ENCODE data around the gene TNFSF18.

Gene TNFSF18

DNA sequence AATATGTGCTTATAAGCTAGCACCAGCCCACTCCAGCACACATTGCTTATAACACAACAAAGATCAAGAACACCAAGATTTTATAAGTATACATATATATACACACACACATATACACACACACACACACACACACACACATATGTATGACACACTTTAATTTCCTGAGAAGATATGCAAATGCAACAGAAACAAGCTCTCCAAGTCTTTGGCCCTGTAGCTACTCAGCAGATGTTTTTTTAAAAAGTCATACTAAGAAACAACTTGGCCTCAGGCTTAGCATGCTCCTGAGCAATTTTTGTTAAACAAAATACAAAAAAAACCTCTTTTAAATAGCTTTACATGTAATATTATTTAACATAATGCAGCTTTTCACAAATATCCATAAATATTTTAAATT lies 11.1 kb downstream of the TNFSF18 start:
- DNase-seq (ENCODE audit: low read depth): no peak

DNA sequence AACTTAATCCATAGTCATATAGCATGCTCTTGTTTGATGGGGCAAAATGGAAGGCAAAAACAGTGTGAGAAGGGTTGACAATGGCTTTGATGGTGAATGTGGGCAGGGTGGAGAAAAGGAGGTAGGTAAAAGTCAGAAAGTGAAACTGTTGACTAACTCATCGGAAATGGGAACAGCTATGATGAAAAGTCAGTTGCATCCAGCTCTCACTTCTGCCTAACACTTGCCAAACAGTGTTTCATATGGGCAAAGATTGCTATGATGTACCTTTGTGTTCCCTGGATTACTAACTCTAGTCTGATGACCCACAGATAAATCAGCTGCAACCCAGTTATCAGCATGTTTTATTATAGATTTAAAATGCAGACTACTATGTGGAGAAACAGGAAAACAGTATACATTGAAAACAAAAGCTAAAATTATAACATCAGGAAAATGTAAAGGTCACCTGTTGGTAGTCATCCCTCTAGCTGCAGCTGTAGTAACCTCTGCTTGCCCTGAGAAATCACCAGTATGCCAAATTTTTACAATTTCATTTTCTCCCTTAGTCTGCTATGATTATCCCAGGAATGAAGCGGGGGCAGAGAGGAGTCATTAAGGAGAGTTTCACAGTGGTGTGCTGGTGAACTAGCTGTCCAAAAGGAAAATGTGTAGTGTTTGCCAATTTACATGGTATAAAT lies 11.7 kb downstream of the TNFSF18 start:
- DNase-seq (ENCODE audit: low read depth): no peak

DNA sequence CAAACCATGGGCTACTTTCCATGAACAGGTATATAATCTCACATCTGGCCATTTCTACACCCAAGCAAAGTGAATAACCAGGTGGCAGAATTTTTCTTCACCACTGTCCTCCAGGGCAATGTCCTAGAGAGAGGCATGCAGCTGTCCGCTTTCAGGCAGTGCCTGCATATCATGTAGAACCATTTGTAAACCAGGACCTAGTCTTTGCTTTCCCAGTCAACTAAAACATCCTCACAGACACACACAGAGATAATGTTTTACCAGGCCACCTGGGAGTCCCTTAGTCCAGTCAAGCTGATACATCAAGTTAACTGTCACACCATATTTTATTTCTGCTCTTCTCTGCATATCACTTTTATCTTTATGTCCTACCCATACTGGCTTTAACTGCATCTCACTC lies 26.2 kb downstream of the TNFSF18 start:
- DNase-seq (ENCODE audit: low read depth): no peak

DNA sequence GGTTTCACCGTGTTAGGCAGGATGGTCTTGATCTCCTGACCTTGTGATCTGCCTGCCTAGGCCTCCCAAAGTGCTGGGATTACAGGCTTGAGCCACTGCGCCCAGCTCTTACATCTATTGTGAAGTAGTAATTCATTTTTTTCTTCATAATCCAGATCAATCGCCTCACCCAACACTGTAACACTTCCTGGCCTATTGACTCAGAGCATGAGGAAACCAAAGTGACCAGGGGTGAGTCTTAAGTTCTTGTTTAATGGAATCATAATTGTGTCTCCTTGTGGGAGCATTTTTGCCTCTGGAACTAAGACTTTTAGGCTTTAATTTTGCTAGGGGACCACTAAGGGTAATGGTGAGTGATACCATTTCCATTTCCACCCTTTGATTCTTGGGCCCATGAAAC lies 27.4 kb downstream of the TNFSF18 start:
- DNase-seq (ENCODE audit: low read depth): no peak

DNA sequence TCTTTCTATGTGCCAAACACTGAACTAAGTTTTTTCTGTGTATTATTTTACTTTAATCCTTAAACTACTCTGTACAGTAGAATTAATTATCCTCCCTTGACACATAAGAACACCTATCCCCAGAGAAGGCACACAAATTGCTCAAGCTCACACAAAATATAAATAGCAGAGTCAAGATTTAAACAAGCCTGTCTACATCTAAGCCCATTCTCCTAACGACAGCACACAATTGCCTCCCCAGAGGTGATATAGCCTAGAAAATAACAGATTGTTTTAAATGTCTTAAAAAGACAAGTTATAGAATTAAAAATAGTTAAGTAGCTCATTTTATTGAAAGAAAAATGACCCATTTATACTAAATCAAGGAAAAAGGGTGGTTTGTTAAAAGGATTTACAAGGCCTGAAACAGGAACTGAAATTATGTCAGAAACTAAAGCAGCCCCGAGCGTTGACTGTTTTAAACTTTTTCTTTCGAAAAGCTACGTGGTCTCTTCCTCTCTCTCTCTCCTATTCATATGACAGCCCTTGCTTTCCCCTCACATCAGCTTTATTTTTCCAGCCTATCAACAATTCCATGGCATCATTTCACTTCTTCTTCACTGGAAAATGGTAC lies 30.5 kb downstream of the TNFSF18 start:
- no peak for DNase-seq (ENCODE audit: low read depth)

DNA sequence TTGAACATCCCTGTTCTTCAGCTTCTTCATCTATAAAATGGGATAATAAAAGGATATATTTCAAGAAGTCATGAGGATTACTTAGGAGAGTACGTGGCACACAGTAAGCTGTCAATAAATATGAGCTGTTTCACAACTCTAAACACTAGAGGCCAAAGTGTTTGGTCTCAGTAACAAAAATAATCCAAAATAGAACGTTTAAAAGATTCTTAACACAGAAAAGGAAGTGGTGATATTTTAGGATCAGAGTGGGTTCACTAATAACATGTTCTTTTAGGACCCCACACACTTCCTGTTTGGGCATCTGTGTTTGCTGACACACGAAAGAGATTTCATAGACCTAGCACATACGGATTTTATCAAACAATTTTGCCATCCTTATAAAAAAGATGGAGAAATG lies 32.9 kb downstream of the TNFSF18 start:
- DNase-seq (ENCODE audit: low read depth): no peak

DNA sequence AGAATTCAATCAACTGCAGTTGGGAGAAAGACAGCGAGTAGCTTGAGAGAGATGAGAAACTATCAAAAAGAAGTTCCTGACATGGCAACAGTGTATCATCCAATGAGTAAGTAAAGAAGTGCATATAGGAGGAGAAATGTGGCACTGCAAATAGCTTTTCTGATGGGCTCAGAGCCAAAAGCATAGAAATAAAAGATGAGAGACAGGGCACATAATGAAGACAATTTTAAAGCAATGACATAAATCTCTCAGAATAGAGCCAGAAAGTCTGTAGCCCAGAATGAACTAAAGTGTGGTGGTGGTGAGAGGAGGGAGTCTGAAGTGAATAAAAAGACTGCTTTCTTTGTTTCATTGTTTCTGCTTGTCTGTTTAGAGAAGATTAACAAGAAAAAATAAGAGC lies 34.3 kb downstream of the TNFSF18 start:
- DNase-seq (ENCODE audit: low read depth): no peak

DNA sequence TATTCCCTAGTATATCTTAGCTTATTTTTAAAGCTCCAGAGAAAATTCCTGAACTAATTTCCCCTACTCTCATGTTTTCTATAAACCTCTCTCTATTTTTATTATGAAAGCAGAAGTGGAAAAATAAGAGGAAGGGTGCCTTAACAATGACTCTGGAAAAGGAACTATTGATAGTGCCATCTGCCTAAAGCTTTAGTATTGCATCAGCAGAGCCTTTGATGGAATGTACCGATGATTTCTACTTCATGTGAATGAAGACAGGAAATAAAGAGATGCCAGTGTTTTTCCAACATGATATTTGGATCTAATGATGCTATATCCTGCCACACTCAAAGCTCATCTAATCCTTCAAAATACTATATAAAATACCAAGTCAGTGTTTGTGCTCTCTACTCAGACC lies 35.1 kb downstream of the TNFSF18 start:
- DNase-seq (ENCODE audit: low read depth): no peak

DNA sequence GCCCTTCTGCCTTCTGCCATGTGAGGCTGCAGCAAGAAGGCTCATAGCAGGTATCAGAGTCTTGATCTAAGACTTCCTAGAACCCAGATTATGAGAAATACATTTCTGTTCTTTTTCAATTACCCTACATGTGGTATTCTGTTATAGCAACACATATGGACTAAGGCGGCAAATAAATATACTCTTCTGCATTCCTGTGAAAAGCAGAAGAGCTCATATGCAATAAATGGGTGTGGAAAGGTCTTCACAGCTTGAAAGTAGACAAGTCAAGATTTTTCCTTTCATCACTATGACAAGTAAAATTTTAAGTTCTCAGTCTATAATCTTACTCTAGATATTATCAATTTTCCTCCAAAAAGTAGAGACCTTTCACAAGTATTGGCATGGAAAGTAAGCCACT lies 36.6 kb downstream of the TNFSF18 start:
- DNase-seq (ENCODE audit: low read depth): no peak

DNA sequence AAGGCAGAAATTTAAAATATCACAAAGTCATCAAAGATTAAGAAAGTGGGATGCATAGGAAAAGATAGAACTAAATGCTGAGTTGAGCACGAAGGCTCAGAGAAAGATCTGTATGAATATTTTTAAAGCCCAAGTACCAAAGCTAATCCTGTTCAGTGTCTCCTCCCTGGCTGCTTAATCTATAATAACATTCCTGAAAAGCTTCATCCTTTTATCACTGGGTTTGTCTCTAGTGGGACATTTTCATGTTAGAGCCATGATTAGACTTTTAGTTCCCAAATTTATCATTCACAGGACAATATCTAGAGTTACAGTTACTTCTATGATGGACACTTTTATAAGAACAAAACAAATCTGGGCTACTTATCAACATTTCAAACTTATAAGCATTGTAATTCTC lies 38.6 kb downstream of the TNFSF18 start:
- no peak for DNase-seq (ENCODE audit: low read depth)

DNA sequence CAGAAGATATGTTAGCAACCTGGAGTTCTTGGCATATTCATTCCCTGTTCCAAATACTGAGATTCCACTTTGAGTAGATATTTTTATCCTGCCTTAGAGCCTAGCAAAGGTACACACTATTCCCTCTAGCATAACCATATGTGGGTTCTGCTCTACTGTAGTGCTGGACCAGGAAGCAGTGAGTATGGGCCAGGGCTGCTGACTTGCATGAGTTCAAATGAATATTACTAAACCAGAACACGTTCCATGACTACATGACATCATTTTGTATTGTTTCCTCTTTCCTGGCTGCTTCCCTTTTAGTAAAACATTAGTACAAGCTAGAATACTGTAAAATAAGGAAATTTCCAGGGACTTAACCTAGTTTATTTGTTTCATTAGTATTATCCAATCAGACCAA lies 41.1 kb downstream of the TNFSF18 start:
- no peak for DNase-seq (ENCODE audit: low read depth)

DNA sequence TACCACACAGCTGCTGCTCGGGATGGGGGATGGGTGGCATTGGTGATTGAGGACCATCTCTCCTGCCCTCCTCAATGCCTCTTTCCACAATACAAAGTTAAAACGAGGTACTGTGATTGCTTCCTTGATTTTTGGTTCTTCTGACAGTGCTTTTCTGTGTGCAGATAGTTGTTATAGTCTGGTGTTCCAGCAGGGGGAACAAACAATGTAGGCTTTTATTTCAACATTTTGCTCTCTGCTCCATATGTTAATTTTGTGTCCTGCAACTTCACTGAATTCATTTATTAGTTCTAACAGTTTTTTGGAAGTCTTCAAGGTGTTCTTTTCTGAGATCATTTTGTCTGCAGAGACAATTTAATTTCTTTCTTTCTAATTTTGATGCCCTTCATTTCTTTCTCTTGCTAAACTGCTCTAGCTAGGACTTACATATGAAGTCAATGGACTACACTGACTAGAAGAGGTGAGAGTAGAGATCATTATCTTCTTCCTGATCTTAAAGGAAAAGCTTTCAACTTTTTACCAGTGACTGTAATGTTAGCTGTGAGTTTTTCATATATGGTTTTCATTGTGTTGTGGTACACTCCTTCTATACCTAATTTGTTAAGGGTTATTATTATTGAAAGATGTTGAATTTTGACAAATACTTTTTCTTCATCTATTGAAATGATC lies 45.4 kb downstream of the TNFSF18 start:
- DNase-seq (ENCODE audit: low read depth): no peak

DNA sequence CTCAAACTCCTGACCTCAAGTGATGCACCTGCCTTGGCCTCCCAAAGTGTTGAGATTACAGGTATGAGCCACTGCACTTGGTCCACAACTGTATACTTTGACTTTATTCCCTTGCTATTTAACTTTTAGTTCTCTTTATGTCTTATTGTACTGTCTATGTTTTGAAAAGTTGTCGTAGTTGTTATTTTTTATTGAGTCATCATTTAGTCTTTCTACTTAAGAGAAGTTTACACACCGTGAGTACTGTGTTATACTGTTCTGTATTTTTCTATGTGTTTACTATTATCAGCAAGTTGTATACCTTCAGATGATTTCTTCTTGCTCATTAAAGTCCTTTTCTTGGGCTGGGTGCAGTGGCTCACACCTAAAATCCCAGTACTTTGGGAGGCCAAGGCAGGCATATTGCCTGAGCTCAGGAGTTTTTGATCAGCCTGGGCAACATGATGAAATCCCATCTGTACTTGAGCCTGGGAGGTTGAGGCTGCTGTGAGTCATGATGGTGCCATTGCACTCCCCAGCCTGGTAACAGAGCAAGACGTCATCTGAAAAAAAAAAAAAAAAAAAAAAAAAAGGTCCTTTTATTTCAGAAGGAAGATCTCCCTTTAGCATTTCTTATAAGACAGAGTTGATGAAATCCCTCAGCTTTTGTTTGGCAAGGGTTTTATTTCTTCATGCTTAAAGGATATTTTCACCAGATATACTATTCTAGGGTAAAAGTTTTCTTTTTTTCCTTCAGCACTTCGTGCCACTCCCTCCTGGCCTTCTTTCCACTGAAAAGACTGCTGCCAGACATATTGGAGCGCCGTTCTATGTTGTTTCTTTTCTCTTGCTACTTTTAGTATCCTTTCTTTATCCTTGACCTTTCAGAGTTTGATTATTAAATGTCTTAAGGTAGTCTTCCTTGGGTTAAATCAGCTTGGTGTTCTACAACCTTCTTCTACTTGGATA lies 47.6 kb downstream of the TNFSF18 start:
- no peak for DNase-seq (ENCODE audit: low read depth)

DNA sequence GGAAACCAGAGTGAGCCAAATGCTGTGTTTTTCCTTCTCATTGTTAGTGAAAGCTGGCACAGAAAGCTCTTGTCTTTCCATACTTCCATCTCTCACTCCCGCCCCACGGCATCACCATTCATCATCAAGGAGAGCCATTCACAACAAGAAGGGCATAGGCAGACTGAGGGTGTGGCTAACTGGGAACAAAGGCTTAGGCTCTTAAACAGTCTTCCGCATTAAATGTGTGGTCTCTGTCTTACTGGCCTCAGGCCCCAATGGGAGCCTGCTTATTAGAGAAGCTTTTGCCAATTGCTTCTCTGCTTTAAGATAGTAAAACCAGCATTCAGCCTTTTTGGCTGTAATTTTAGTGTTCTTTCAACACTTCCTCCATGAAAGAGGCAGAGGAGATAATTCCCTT lies 51.4 kb downstream of the TNFSF18 start:
- DNase-seq (ENCODE audit: low read depth): no peak

DNA sequence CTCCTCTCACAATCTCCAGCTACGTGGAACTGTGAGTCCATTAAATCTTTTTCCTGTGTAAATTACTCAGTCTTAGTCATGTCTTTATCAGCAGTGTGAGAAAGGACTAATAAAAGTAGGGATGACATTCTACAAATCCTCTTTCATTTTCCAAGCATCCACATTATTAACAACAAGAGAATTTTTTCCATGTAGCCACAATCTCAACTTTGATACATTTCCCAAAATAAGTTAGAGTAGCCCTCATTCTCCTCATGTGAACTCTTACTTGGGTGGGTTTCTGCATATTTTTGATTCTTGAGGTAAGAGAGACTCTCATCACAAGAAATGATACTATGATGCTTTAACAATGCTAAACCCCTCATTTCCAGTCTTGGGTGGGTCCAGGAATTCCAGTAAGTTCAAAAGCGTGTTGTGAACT lies 52.8 kb downstream of the TNFSF18 start:
- DNase-seq (ENCODE audit: low read depth): no peak

DNA sequence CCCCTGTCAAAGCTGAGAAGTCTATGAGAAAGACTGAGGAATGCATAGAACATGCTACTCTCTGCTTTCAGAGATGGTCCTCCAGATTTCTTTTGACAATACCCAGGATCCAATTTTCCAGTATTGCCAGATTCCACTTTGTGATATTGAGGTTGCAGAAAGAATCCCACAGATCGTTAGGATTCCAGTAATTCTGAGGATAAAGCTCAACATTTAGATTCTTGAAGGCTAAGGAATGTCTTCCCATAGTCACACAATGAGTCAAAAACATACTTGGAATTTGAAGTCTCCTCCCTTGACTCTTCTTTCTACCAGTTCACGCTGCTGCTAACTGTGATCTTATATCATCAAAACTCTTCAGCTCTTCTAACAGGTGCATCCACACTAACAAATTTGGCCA lies 57.1 kb downstream of the TNFSF18 start:
- DNase-seq (ENCODE audit: low read depth): no peak

DNA sequence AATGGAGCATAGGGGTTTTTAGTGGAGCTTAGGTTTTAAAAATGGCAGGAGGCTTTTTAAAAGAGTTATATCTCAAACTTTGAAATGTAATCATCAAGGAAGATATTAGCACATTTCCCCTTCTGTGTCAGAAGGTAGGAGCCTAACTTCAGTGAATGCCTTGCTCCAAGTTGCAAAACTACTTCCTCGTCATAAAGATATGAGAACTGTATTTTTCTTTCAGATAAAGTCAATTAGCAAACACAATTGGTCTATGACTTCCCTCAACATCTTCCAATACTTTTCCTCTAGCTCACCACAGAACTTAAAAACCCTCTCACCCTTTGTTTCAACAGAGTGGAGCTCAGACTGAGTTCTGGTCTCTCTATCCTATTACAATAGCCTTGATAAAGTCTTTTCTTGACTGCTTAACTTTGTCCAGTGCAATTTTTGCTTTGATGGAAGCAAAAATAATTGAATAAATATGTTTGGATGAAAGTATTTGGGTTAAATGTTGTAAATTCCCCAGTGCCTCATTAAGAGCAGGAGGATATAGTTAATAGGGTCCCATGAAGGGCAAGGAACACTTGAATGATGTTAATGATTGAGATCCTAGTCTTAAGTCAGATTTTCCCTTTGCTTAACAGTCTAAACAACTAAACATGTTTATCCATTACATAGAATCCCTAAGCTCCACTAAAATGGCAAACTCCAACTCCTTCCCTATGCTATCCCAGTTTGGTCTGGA lies 58.9 kb downstream of the TNFSF18 start:
- DNase-seq (ENCODE audit: low read depth): no peak

DNA sequence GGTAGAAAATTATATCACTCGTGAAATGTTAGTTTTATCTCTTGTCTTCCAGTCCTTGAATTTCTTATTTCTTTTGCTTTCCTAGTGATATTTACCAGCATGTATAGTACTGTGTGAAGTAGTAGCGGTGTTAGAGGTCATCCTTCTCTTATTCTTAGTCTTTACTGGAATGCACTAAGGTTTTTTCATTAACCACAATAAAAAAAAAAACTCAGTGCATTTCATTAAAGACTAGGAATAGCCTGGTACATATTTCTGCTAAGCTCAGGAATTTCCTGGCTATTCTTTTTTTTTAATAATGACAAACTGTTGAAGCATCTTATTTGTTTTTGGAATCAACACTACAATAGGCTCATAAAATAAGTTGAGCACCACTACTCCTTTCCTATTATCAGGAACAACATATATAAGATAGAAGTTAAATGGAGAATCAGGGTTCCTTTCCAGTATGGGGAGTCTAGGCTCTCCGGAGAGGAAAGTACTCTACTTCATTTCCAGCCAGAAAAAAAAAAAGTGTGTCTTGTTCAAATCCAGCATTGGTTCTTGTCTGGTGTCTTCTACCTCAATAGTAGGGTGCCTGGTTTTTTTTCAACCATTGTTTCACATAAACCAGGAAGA lies 60.0 kb downstream of the TNFSF18 start:
- no peak for DNase-seq (ENCODE audit: low read depth)

All from stimulated activated CD8-positive, alpha-beta memory T cell treated with anti-CD3 and anti-CD28 coated beads, Interleukin-15, amount 100 ng/mL, for 1 hour (primary cell).